Esophagus muscularis mucosa (tissue), 4 donors: ENCODE data around the gene DYNC2I2. TPM values are rescaled to one million over a fixed set of nuclear protein-coding genes. Genes with fewer than 3 reads are reported as not detected.

ENCODE experiments used
- DNase-seq: peaks from one replicate; pipeline ENCODE4 v3.0.0-alpha.2; 2017; ENCODE audit errors: extremely low spot score
- H3K27ac ChIP-seq, 4 donors: fragments of 200-600 bp; sonication (generic); replicated peaks in 1 of 4; 1 replicate in 3 of 4; 2 replicates in 1 of 4; pipeline ENCODE4 v1.5.1; 2016 to 2019; ENCODE audit warnings: mild to moderate bottlenecking in 1 of 4
- H3K27me3 ChIP-seq, 4 donors: fragments of 200-600 bp; sonication (generic); one replicate each; pipeline versions ENCODE4 v1.5.1 to v1.6.0; 2016 to 2019
- H3K36me3 ChIP-seq, 4 donors: fragments of 200-600 bp; sonication (generic); one replicate each; pipeline ENCODE4 v1.5.1; 2016 to 2019
- H3K4me1 ChIP-seq, 4 donors: fragments of 200-600 bp; sonication (generic); one replicate each; pipeline ENCODE4 v1.5.1; 2016 to 2019
- H3K4me3 ChIP-seq, 4 donors: fragments of 200-600 bp; sonication (generic); 1 replicate in 2 of 4; 2 replicates in 2 of 4; pipeline ENCODE4 v1.5.1; 2016 to 2019; ENCODE audit warnings: mild to moderate bottlenecking in 4 of 4, moderate library complexity in 1 of 4
- H3K9me3 ChIP-seq, 4 donors: fragments of 200-600 bp; sonication (generic); 1 replicate in 3 of 4; 2 replicates in 1 of 4; pipeline ENCODE4 v1.5.1; 2016 to 2019
- CTCF ChIP-seq, 3 experiments: fragments of 200-600 bp in 2 of 3; fragments of 450-650 bp in 1 of 3; sonication (generic) in 2 of 3; IDR thresholded peaks; one replicate each; pipeline ENCODE4 v1.5.1; 2017 to 2019; ENCODE audit warnings: antibody characterized with exemption in 3 of 3, mild to moderate bottlenecking in 2 of 3, moderate library complexity in 1 of 3
- EP300 ChIP-seq: sonication (generic); formaldehyde crosslinking; IDR thresholded peaks from one replicate; pipeline ENCODE4 v1.6.1; 2017; ENCODE audit warnings: antibody characterized with exemption
- POLR2A ChIP-seq: fragments of 450-650 bp; IDR thresholded peaks from one replicate; pipeline ENCODE4 v1.6.1; 2017; ENCODE audit warnings: antibody characterized with exemption, moderate library complexity, mild to moderate bottlenecking, low read depth
- POLR2AphosphoS5 ChIP-seq, 2 donors: sonication (generic); formaldehyde crosslinking; IDR thresholded peaks; one replicate each; pipeline ENCODE4 v1.6.1; 2017; ENCODE audit warnings: antibody characterized with exemption in 2 of 2
- WGBS: methylation state at CpG from one replicate; pipeline ENCODE4 v1.1.5; 2018; 5-methylcytosine and 5-hydroxymethylcytosine counted together
- intact Hi-C: fragments of 100-400 bp; cut with DNase I; formaldehyde crosslinking; loops from one replicate; pipeline ENCODE4 v1.15.1; 2023
- total RNA-seq, 4 donors: library from RNA; depleted of rRNA; stranded (reverse); fragments of >200 nt; gene quantifications; one replicate each; pipeline versions ENCODE4 v1.1.0 to v1.2.1, GENCODE V29; 2016

DYNC2I2 gene
- total RNA-seq, 4 donors from 2014 or later, result 27.8 to 54.8 (median 39.2) TPM

DNA sequence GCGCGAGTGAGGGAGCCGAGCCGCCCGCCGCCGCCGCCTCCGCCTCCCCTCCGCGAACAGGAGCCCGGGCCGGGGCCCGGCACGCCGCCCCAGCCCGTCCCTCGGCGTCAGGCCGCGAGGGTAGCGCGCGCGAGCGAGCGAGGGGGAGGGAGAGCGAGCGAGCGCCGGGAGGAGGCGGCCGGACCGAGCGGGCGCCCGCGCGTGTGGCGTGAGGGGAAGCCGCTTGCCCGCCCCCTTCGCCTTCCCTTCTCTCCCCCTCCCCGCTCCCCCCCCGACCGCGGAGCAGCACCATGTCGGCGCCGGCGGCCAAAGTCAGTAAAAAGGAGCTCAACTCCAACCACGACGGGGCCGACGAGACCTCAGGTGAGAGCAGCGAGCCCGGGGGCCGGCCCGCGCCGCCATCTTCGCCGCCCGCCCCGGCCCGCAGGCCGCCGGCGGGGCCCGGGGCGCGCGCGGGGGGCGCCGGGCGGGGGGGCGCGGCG, 32.7 kb upstream of the DYNC2I2 start:
- intact Hi-C loops, result no loop called here
- peak overlapping the region; percentile 78 to 93 (median 90) for H3K4me3 ChIP-seq
- DNase-seq, result no peak

DNA sequence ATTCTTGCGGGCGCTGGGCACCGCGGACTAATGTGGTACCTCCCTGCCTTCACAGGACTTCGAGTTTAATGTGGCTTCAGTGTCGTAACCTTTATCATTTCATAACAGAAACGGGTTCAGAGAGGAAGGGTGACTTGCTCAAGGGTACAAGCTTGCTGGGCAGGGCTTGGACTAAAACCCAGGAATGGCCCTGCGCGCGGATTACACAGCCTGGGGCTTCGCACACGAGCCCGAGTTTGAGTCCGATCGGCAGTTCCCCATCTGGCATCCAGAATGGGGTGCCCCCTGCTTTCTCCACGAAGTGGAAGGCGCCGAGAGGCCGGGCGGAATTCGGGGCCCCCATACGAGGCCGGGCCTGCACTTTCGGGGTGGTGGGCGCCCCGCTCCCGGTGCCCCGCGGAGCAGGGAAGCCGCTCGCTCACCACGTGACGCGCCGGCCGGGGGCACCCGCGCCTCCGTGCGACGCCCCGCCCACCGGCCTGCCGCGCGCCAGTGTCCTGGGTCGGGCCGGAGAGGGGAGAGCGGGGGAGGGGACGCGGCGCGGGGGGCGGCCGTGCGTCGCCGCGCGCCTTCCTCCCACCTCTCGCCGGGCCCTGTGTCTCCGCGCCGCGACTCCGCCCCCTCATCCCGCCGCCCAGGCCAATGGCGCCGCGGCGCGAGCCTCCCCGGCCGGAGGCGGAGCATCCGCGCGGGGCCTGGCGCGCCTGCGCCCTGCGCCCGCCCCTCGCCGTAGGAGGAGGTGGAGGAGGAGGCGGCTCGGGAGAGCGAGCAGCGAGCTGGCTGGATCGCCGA, 32.0 kb upstream of the DYNC2I2 start, which contains the start of gene SET:
Gene SET, plus strand, starts transcription at position 722 of the 792 bp plus-strand sequence. CDS start 361 bp downstream, outside the sequence.
- no peaks in the 10 kb centered on the region for H3K27me3 ChIP-seq
- peak within 1 kb of the TSS; percentile 92 to 98 (median 97) for H3K27ac ChIP-seq
- H3K9me3 ChIP-seq, result no peaks in the 10 kb centered on the region
- peak within 1 kb of the TSS; percentile 78 to 93 (median 90) for H3K4me3 ChIP-seq
- DNase-seq, result peak; percentile 96
- H3K36me3 ChIP-seq, result peaks cover 18 to 27% (median 26%) of the 10 kb centered on the region in 4 donors
- TF ChIP-seq EP300 (no peak), POLR2A (peak; percentile 36), CTCF (IDR thresholded peaks at IDR 0.05) (peak in 1 of 3 experiments; percentile 20), POLR2AphosphoS5 (IDR thresholded peaks at IDR 0.05) (peak; percentile 81 to 94)
- peaks cover 27 to 51% (median 43%) of the 10 kb centered on the region in 4 donors for H3K4me1 ChIP-seq
- 10% methylated on average over 20 of the region's 93 CpGs for WGBS
- intact Hi-C loops, result no loop called here

More for the DNA sequence above, 32.7 kb upstream of the DYNC2I2 start:
- peaks cover 24 to 34% (median 33%) of the 10 kb centered on the region in 4 donors for H3K36me3 ChIP-seq
- H3K27me3 ChIP-seq, result no peaks in the 10 kb centered on the region
- 5% methylated on average over 4 of the region's 80 CpGs for WGBS
- H3K27ac ChIP-seq, result peak overlapping the region; percentile 92 to 98 (median 97)
- TF ChIP-seq POLR2A (no peak), EP300 (no peak)
- H3K4me1 ChIP-seq, result peaks cover 24 to 44% (median 37%) of the 10 kb centered on the region in 4 donors
- no peaks in the 10 kb centered on the region for H3K9me3 ChIP-seq

DNA sequence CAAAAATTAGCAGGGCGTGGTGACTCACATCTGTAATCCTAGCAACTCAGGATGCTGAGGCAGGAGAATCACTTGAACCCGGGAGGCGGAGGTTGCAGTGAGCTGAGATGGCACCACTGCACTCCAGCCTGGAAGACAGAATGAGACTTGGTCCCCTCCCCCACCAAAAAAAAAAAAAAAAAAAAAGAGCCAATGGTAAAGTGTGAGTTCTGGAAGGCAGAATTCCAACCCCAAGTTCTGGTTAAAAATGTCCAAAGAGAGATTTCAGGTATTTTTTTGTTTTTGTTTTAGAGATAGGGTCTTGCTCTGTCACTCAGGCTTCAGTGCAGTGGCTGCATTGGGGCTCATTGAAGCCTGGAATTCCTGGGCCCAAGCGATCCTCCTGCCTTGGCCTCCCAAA, 30.8 kb upstream of the DYNC2I2 start:
- TF ChIP-seq EP300 (no peak), POLR2A (no peak), CTCF (IDR thresholded peaks at IDR 0.05) (no peak), POLR2AphosphoS5 (IDR thresholded peaks at IDR 0.05) (no peak)
- Histone ChIP-seq H3K27ac (no peak overlapping the region), H3K4me1 (peaks cover 35 to 59% (median 53%) of the 10 kb centered on the region in 4 donors), H3K36me3 (peaks cover 6 to 15% (median 14%) of the 10 kb centered on the region in 4 donors), H3K27me3 (no peaks in the 10 kb centered on the region), H3K4me3 (no peak overlapping the region), H3K9me3 (no peaks in the 10 kb centered on the region)
- WGBS, result 90% methylated on average over 4 of the region's 4 CpGs
- intact Hi-C loops, result no loop called here
- no peak for DNase-seq

DNA sequence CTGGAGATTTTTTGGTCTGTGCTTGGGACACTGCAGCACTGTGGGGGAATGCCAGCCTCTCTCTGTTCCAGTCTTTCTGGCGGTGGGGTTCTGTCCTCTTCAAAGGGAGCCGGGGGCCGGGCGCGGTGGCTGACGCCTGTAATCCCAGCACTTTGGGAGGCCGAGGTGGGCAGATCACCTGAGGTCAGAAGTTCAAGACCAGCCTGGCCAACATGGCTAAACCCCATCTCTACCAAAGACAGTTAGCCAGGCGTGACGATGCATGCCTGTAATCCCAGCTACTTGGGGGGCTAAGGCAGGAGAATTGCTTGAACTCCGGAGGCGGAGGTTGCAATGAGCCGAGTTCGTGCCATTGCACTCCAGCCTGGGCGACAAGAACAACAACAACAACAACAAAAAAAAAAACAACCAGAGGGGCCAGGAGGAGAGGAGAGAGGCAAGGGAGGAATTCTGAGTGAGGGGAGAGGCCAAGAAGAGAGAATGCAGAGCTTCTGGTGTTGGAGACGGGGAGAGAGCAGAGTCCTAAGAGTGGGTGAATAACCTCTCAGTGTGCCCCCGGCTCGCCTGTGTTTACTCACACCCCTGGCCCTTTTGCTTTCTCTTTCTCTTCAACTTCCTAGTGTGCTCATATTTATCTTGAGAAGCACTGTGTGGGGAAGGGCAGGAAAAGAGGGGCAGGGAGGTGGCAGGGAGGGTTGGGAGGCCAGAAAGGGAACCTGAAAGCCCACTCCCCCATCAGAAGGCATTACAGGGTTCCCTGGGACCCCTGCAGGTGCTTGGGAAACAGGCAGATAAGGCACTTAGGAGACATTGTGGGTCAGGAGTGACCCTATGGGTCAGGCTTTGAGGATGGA, 29.2 kb upstream of the DYNC2I2 start:
- Histone ChIP-seq H3K36me3 (no peaks in the 10 kb centered on the region), H3K4me3 (no peak overlapping the region), H3K27ac (peak overlapping the region in 1 of 4 donors; percentile 77), H3K4me1 (peaks cover 28 to 51% (median 43%) of the 10 kb centered on the region in 4 donors), H3K9me3 (no peaks in the 10 kb centered on the region), H3K27me3 (no peaks in the 10 kb centered on the region)
- TF ChIP-seq EP300, result no peak
- TF ChIP-seq CTCF (IDR thresholded peaks at IDR 0.05), result no peak
- no peak for TF ChIP-seq POLR2AphosphoS5 (IDR thresholded peaks at IDR 0.05)
- TF ChIP-seq POLR2A, result no peak
- intact Hi-C loops, result no loop called here
- no peak for DNase-seq
- 79% methylated on average over 17 of the region's 17 CpGs for WGBS
